HEK293T (cell line): ENCODE data around the gene BRF1.

Source experiments
- ARNT ChIP-seq: fragments of 450-650 bp; IDR thresholded peaks from 2 replicates; pipeline ENCODE4 v1.6.1; 2017; ENCODE audit warnings: mild to moderate bottlenecking
- BHLHE40 ChIP-seq: fragments of 450-650 bp; IDR thresholded peaks from 2 replicates; pipeline ENCODE4 v1.6.1; 2016; ENCODE audit warnings: mild to moderate bottlenecking, moderate library complexity, borderline replicate concordance
- CTBP1 ChIP-seq: fragments of 450-650 bp; IDR thresholded peaks from 2 replicates; pipeline ENCODE4 v1.6.1; 2016; ENCODE audit warnings: borderline replicate concordance
- FOXA1 ChIP-seq: fragments of 450-650 bp; IDR thresholded peaks from 2 replicates; pipeline ENCODE4 v1.6.1; 2016; ENCODE audit warnings: mild to moderate bottlenecking
- FOXK2 ChIP-seq: fragments of 450-650 bp; IDR thresholded peaks from 2 replicates; pipeline ENCODE4 v1.6.1; 2016; ENCODE audit warnings: mild to moderate bottlenecking
- FOXM1 ChIP-seq: fragments of 450-650 bp; IDR thresholded peaks from 2 replicates; pipeline ENCODE4 v1.6.1; 2017; ENCODE audit warnings: mild to moderate bottlenecking, borderline replicate concordance
- HDGF ChIP-seq: fragments of 450-650 bp; IDR thresholded peaks from 2 replicates; pipeline ENCODE4 v1.6.1; 2017; ENCODE audit warnings: antibody characterized with exemption, borderline replicate concordance
- NFRKB ChIP-seq: fragments of 450-650 bp; IDR thresholded peaks from 2 replicates; pipeline ENCODE4 v1.6.1; 2016; ENCODE audit warnings: mild to moderate bottlenecking, moderate library complexity
- SP1 ChIP-seq: fragments of 450-650 bp; IDR thresholded peaks from 2 replicates; pipeline ENCODE4 v1.6.1; 2017
- TARDBP ChIP-seq: fragments of 450-650 bp; IDR thresholded peaks from 2 replicates; pipeline ENCODE4 v1.6.1; 2016
- ZNF384 ChIP-seq: fragments of 450-650 bp; IDR thresholded peaks from 2 replicates; pipeline ENCODE4 v1.6.1; 2016

- TF ChIP-seq ARNT (no peak), FOXA1 (no peak), HDGF (no peak), TARDBP (no peak), FOXK2 (no peak), BHLHE40 (no peak), CTBP1 (no peak), FOXM1 (no peak), ZNF384 (no peak), SP1 (no peak), NFRKB (no peak)
These were observed 16.7 kb upstream of the BRF1 start for GRCh38 chr14:105317546-105317945.
